Vagina (tissue), 2 donors: ENCODE results near the gene PCARE. TPM values are rescaled to one million over a fixed set of nuclear protein-coding genes. Genes with fewer than 3 reads are reported as not detected.
"Not testable (repeated sequence)": the region's sequence is repeated elsewhere in the genome, so short reads cannot be mapped to it uniquely, and the experiment has no call there.

Experiments
- DNase-seq, 2 donors: peaks; one replicate each; pipeline ENCODE4 v3.0.0-alpha.2; 2017; ENCODE audit errors: extremely low spot score in 2 of 2
- H3K27ac ChIP-seq: fragments of 200-600 bp; sonication (generic); one replicate; pipeline ENCODE4 v1.5.1; 2019
- H3K27me3 ChIP-seq: fragments of 200-600 bp; sonication (generic); one replicate; pipeline ENCODE4 v1.5.1; 2019
- H3K36me3 ChIP-seq, 2 donors: fragments of 200-600 bp; sonication (generic); one replicate each; pipeline ENCODE4 v1.5.1; 2017 to 2019
- H3K4me1 ChIP-seq: fragments of 200-600 bp; sonication (generic); one replicate; pipeline ENCODE4 v1.5.1; 2019
- H3K4me3 ChIP-seq, 2 donors: fragments of 200-600 bp; sonication (generic); 1 replicate in 1 of 2; 2 replicates in 1 of 2; pipeline ENCODE4 v1.5.1; 2016 to 2019
- H3K9me3 ChIP-seq: fragments of 200-600 bp; sonication (generic); one replicate; pipeline ENCODE4 v1.5.1; 2019
- POLR2A ChIP-seq, 2 donors: fragments of 450-650 bp; IDR thresholded peaks; one replicate each; pipeline ENCODE4 v1.6.1; 2017; ENCODE audit warnings: antibody characterized with exemption in 2 of 2, mild to moderate bottlenecking in 2 of 2, moderate library complexity in 2 of 2
- POLR2AphosphoS5 ChIP-seq, 2 donors: sonication (generic); formaldehyde crosslinking; IDR thresholded peaks; one replicate each; pipeline ENCODE4 v1.9.0; 2017; ENCODE audit warnings: antibody characterized with exemption in 2 of 2, mild to moderate bottlenecking in 2 of 2, low read depth in 1 of 2; ENCODE audit not compliant: insufficient read depth in 1 of 2
- intact Hi-C: fragments of 100-400 bp; cut with DNase I; formaldehyde crosslinking; loops from one replicate; pipeline ENCODE4 v1.15.1; 2023
- total RNA-seq: library from RNA; depleted of rRNA; stranded (reverse); fragments of >200 nt; gene quantifications from one replicate; pipeline ENCODE4 v1.2.3, GENCODE V29; 2016
- TF ChIP-seq, protein P1 (sequence below), 3 experiments: fragments of 450-650 bp in 2 of 3; fragments of 200-600 bp in 1 of 3; sonication (generic) in 1 of 3; IDR thresholded peaks; one replicate each; pipeline ENCODE4 v1.5.1; 2017 to 2019; ENCODE audit warnings: antibody characterized with exemption in 3 of 3, mild to moderate bottlenecking in 2 of 3, moderate library complexity in 2 of 3

PCARE gene
- total RNA-seq, 1 donor from 2014 or later: not detected

DNA sequence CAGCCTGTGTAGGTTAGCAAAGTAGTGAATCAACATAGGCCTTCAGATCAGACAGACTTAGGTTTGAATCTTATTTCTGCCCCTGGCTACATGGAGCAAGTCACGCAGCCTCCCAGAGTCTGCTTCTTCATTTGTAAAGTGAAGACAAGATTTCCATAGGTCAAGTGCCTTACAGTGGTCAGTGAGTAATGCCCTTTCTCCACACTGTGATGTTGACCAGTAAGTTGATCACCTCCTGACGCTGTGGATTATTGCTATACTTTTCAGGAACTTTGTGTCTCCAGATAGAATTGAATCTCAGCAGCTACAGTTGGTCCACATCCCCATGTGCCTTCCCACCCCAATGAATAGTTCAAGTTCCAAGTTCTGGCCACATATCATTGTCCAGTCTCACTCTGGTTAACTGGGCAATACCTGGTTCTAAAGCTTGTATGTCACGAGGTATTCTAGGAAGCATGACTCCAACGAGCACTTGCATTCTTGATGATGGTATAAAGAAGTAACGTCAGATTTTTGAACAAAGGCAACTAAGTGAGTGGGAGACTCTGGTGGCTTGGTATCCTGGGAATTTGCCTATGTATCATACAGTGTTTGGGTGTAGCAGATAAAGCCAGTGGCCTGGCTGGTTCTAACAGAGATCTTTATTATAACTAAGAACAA is 38.8 kb upstream of the PCARE start:
- Histone ChIP-seq H3K27me3 (no peaks in the 10 kb centered on the region), H3K36me3 (no peaks in the 10 kb centered on the region), H3K27ac (no peak overlapping the region), H3K9me3 (no peaks in the 10 kb centered on the region), H3K4me3 (no peak overlapping the region), H3K4me1 (peaks cover 30% of the 10 kb centered on the region)
- DNase-seq: no peak
- intact Hi-C loops: no loop called here
- no peak for TF ChIP-seq POLR2A (IDR thresholded peaks at IDR 0.05)
- no peak for TF ChIP-seq POLR2AphosphoS5 (IDR thresholded peaks at IDR 0.05; ENCODE audit: insufficient read depth in 1 of 2, low read depth in 1 of 2)
- TF ChIP-seq, protein P1, sequence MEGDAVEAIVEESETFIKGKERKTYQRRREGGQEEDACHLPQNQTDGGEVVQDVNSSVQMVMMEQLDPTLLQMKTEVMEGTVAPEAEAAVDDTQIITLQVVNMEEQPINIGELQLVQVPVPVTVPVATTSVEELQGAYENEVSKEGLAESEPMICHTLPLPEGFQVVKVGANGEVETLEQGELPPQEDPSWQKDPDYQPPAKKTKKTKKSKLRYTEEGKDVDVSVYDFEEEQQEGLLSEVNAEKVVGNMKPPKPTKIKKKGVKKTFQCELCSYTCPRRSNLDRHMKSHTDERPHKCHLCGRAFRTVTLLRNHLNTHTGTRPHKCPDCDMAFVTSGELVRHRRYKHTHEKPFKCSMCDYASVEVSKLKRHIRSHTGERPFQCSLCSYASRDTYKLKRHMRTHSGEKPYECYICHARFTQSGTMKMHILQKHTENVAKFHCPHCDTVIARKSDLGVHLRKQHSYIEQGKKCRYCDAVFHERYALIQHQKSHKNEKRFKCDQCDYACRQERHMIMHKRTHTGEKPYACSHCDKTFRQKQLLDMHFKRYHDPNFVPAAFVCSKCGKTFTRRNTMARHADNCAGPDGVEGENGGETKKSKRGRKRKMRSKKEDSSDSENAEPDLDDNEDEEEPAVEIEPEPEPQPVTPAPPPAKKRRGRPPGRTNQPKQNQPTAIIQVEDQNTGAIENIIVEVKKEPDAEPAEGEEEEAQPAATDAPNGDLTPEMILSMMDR (IDR thresholded peaks at IDR 0.05): no peak

DNA sequence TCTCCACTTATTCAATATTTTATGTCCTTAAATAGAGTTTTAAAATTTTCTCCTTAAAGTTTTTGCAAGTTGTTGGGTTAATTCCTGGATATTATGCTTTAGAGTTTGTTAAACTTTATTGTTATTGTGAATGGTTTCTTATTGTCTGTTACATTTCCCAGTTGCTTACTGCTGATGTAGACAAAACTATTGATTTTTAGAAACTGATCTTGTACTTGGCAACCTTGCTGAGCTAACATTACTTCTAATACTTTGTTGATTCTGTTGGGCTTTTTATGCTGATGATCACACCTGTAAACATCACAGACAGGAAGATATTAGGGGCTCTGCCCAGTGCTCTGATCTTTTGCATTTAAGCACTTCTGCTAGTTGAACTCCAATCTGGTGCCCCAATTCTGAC is 38.1 kb upstream of the PCARE start:
- no peak for TF ChIP-seq POLR2A (IDR thresholded peaks at IDR 0.05)
- TF ChIP-seq POLR2AphosphoS5 (IDR thresholded peaks at IDR 0.05; ENCODE audit: insufficient read depth in 1 of 2, low read depth in 1 of 2): no peak
- TF ChIP-seq, protein P1 (IDR thresholded peaks at IDR 0.05): no peak
- peaks cover 23% of the 10 kb centered on the region for H3K4me1 ChIP-seq
- no peak overlapping the region for H3K27ac ChIP-seq
- DNase-seq: no peak
- H3K27me3 ChIP-seq: no peaks in the 10 kb centered on the region
- H3K4me3 ChIP-seq: no peak overlapping the region
- intact Hi-C loops: no loop called here
- no peaks in the 10 kb centered on the region for H3K9me3 ChIP-seq
- H3K36me3 ChIP-seq: no peaks in the 10 kb centered on the region

DNA sequence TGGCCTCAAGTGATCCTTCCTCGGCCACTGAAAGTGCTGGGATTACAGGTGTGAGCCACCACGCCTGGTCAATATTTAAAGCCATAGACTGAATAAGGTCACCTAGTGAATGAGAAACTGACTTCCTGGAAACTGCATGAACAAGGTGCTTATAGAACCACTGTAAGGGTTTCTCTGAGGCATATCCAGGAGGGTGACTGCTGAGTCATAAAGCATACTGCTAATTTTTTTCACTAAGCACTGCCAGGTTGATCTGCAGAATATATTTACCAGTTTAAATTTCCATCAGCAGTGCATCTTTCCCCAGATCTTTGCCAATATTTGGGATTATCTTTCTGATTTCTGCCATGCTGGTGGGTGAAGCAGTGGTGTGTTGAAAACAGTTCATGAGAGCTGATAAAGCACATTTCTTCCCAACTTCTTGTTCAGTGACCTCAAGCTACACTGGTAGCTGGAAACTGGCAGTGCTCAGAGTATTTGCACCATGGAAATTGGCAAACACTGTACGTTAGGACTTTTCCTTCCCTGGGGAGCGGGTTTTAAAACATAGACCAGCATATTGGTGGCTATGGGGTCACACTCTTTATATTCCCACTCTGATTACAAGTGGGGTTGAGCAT is 36.7 kb upstream of the PCARE start:
- Histone ChIP-seq H3K9me3 (no peaks in the 10 kb centered on the region), H3K27ac (no peak overlapping the region), H3K4me3 (no peak overlapping the region), H3K36me3 (no peaks in the 10 kb centered on the region), H3K4me1 (peaks cover 14% of the 10 kb centered on the region), H3K27me3 (no peaks in the 10 kb centered on the region)
- TF ChIP-seq POLR2AphosphoS5 (IDR thresholded peaks at IDR 0.05; ENCODE audit: insufficient read depth in 1 of 2, low read depth in 1 of 2) (no peak), POLR2A (IDR thresholded peaks at IDR 0.05) (no peak)
- TF ChIP-seq, protein P1 (IDR thresholded peaks at IDR 0.05): no peak
- DNase-seq: no peak
- intact Hi-C loops: no loop called here

DNA sequence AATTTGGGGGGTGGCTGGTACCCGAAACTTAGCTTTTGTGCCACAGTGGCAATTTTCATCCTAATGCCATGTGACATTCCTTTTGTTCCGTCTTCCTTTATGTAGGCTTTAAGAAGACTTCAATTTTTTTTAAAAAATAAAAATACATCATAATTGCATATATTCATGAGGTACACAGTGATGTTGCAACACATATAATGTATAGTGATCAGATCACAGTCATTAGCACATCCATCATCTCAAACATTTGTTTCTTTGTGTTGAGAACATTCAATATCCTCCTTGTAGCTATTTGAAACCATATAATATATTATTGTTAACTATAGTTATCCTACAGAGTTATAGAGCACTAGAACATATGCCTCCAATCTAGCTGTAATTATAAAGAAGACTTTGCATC is 34.9 kb upstream of the PCARE start:
- no peak overlapping the region for H3K27ac ChIP-seq
- H3K4me3 ChIP-seq: no peak overlapping the region
- DNase-seq: no peak
- H3K27me3 ChIP-seq: no peaks in the 10 kb centered on the region
- intact Hi-C loops: no loop called here
- peaks cover 5% of the 10 kb centered on the region for H3K4me1 ChIP-seq
- TF ChIP-seq, protein P1 (IDR thresholded peaks at IDR 0.05): no peak
- TF ChIP-seq POLR2AphosphoS5 (IDR thresholded peaks at IDR 0.05; ENCODE audit: insufficient read depth in 1 of 2, low read depth in 1 of 2): no peak
- no peak for TF ChIP-seq POLR2A (IDR thresholded peaks at IDR 0.05)
- no peaks in the 10 kb centered on the region for H3K9me3 ChIP-seq
- no peaks in the 10 kb centered on the region for H3K36me3 ChIP-seq

DNA sequence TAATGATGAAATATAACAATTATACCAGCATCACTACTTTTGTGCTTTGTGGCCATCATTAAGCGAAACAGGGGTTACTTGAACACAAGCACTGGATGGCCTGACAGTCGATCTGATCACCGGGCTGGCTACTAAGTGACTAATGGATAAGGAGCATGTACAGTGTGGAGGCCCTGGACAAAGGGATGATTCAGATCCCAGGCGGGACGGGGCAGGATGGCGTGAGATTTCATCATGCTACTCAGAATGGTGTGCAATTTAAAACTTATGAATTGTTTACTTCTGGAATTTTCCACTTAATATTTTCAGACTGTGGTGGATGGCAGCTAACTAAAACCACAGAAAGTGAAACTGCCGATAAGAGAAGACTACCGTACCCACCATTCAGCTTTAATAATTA is 33.9 kb upstream of the PCARE start:
- H3K27ac ChIP-seq: no peak overlapping the region
- H3K36me3 ChIP-seq: no peaks in the 10 kb centered on the region
- TF ChIP-seq, protein P1 (IDR thresholded peaks at IDR 0.05): no peak
- TF ChIP-seq POLR2A (IDR thresholded peaks at IDR 0.05): no peak
- no peak for TF ChIP-seq POLR2AphosphoS5 (IDR thresholded peaks at IDR 0.05; ENCODE audit: insufficient read depth in 1 of 2, low read depth in 1 of 2)
- DNase-seq: no peak
- intact Hi-C loops: no loop called here
- H3K4me1 ChIP-seq: no peaks in the 10 kb centered on the region
- no peaks in the 10 kb centered on the region for H3K27me3 ChIP-seq
- no peak overlapping the region for H3K4me3 ChIP-seq
- no peaks in the 10 kb centered on the region for H3K9me3 ChIP-seq

DNA sequence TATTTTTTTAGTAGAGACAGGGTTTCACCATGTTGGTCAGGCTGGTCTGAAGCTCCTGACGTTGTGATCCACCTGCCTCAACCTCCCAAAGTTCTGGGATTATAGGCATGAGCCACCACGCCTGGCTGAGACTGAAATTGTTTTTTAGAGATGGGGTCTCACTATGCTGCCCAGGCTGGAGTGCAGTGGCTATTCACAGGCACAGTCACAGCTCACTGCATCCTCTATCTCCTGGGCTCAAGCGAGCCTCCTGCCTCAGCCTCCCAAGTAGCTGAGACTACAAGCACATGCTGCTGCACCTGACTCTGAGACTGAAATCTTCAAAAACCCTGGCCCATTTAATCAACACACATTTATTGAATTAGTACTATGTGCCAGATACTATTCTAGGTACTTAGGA is 33.2 kb upstream of the PCARE start:
- intact Hi-C loops, H3K9me3 ChIP-seq, DNase-seq, H3K4me1 ChIP-seq, H3K27ac ChIP-seq, H3K27me3 ChIP-seq, H3K36me3 ChIP-seq, H3K4me3 ChIP-seq: not testable (repeated sequence)
